GM12872 (cell line): ENCODE results near the gene ABCC11.
A peak's percentile ranks its signal among the peaks of the same experiment; 100 is the strongest.

ENCODE experiments used
- TF ChIP-seq, protein P1 (sequence below): IDR thresholded peaks from 3 replicates; pipeline ENCODE4 v1.5.1; 2011; ENCODE audit warnings: low read depth, mild to moderate bottlenecking, low read length, moderate library complexity; ENCODE audit not compliant: insufficient read depth

ABCC11 gene

DNA sequence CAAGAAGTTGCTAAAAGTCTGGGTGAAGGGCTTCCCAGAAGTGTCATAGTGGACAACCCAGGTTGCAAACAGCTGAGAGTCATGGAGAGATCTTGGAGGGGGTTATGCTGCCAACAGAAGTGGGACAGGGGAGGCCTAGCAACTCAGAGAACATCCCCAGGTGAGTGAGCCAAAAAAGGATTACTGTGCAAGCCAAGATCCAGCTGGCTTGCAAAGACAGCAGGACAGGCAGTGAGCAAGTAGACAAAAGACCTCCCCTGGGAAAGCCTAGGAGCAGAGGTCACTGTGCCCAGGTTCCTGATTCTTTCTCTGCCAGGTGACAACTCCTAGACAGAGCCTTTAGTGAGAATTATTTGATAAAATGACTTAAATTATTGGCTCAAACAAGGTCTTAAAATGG is 12.7 kb downstream of the ABCC11 start:
- TF ChIP-seq, protein P1, sequence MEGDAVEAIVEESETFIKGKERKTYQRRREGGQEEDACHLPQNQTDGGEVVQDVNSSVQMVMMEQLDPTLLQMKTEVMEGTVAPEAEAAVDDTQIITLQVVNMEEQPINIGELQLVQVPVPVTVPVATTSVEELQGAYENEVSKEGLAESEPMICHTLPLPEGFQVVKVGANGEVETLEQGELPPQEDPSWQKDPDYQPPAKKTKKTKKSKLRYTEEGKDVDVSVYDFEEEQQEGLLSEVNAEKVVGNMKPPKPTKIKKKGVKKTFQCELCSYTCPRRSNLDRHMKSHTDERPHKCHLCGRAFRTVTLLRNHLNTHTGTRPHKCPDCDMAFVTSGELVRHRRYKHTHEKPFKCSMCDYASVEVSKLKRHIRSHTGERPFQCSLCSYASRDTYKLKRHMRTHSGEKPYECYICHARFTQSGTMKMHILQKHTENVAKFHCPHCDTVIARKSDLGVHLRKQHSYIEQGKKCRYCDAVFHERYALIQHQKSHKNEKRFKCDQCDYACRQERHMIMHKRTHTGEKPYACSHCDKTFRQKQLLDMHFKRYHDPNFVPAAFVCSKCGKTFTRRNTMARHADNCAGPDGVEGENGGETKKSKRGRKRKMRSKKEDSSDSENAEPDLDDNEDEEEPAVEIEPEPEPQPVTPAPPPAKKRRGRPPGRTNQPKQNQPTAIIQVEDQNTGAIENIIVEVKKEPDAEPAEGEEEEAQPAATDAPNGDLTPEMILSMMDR: no peak

DNA sequence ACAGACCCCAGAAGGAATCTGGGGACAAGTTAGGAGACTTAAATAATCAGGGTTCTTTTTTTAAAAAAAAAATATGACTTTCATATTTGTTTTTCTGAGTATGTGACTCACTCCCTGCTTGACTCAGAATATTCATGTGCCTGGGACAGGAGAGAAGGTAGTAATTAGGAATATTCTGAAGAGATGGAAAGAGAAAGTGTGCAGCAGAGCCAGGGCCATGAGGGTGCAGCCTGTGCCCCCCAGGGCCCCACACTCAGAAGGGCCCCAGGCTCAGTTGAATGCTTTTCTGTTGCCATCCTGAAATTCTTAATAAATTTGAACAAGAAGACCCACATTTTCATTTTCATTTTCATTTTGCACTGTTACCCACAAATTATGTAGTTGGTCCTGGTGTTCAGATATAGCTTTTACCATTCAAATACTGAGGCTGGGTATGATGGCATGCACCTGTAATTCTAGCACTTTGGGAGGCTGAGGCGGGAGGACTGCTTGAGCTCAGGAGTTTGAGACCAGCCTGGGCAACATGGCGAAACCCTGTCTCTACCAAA is 14.8 kb downstream of the ABCC11 start:
- TF ChIP-seq, protein P1: no peak

DNA sequence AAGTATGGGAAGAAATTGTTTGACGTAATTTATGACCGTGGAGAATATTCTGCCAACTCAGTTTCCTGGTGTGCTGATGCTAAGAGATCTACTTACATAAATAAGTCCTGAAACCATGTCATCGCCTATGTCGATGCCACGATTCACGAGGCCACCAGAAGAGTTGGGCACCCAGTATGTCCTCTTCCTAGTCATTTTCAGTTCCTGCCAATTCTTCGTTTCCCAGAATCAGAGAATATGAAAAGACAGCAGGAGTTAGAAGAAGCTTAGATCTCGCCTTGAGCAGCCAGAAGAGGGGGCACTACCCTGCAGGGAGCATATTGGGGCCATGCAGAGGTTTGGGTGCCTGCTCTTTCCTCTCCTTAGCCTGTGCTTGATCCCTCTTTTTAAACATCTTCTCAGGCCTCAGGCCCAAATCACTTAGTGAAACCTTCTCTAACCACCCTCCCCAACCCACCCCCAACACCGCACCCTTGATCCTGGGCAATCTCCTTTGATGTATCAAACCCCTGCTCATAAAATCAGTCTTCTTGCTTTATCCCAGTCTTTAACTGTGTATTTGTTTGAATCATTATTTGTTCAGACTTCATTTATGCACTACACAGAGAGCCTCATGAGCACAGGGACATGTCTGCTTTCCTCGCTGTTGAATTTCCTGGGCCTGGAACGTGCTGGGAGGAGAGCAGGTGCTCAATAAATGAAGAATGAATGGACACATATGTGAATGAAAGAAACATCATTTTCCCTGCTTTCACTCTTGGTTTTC is 15.4 kb downstream of the ABCC11 start:
- TF ChIP-seq, protein P1: peak; percentile 71

DNA sequence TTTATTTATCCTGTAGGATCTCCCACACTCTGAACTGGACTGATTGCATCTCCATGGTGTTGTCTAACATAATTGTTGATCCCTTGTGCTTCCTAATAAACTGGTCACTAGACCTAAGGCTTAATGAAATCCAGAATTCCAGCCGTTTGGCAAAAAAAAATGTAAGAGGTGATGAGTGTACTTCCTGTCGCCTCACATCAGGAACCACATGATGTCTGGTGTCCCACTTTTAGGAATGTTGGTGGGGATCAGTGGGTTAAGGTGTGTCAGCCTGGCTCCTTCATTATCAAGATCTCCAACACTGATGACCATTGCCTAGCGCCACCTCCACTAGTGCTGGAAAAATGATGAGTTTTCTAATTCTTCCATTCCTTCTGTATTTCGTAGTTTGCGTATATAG is 21.9 kb downstream of the ABCC11 start:
- TF ChIP-seq, protein P1: no peak

DNA sequence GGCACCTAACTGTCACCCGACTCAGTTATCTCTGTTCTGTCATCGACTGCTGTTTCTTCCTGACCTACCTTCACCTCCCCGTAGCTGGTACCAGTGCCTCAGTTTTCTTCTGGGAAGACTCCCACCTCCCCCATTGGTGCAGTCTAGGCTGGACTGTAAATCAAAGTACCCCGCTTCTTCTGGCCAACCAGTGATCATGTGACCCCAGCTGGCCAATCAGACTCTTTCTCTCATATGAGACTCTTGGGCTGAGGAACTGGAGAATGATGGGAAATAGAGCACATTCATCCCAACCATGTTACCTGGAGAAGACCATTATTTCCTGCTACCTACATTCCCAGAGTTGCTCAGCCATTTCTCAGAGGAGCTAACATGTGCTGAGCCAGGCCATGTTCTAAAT is 23.8 kb downstream of the ABCC11 start:
- TF ChIP-seq, protein P1: no peak

DNA sequence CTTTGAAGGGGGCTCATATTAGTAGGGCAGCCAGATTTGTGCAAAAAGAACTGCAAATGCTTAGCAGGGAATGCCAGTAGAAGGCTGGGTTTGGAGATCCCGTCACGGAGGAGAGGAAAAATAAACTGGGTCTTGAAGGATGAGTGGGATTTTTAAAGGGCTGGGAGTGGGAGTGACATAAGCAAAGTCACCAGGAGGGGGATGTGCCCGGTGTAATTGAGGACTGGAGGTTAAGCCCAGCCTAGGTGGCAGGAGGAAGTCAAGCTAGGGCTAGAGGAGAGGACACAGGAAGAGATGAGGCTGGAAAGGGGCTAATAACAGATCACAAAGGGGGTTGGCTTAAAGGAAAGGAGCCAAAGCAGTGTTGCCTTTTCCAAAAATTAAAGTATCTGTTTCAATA is 26.4 kb downstream of the ABCC11 start:
- TF ChIP-seq, protein P1: no peak

DNA sequence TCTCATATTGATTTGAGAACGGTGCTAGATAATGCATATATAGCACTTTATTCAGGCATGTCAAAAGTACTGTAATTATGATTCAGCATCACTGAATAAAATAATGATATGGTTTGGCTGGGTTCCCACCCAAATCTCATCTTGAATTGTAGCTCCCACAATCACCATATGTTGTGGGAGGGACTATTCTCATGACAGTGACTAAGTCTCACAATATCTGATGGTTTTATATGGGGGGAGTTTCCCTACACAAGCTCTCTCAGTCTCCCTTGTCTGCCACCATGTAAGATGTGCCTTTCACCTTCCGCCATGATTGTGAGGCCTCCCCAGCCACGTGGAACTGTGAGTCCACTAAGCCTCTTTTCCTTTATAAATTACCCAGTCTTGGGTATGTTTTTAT is 28.9 kb downstream of the ABCC11 start:
- TF ChIP-seq, protein P1: no peak
